Ishikawa (cell line): ENCODE measurements around the gene EFEMP1.

ENCODE experiments used
- CEBPB ChIP-seq: IDR thresholded peaks from 2 replicates; pipeline ENCODE4 v1.6.1; 2012
- CREB1 ChIP-seq: IDR thresholded peaks from 2 replicates; pipeline ENCODE4 v1.6.1; 2012; ENCODE audit warnings: low read depth
- EGR1 ChIP-seq: IDR thresholded peaks from 2 replicates; pipeline ENCODE4 v1.6.1; 2012
- EP300 ChIP-seq: IDR thresholded peaks from 2 replicates; pipeline ENCODE4 v1.6.1; 2012; ENCODE audit warnings: borderline replicate concordance
- FOXM1 ChIP-seq: IDR thresholded peaks from 2 replicates; pipeline ENCODE4 v1.6.1; 2012; ENCODE audit warnings: low read depth, borderline replicate concordance
- NFIC ChIP-seq: IDR thresholded peaks from 2 replicates; pipeline ENCODE4 v1.6.1; 2012
- RAD21 ChIP-seq: IDR thresholded peaks from 2 replicates; pipeline ENCODE4 v1.6.1; 2012; ENCODE audit warnings: low read depth
- TAF1 ChIP-seq: IDR thresholded peaks from 2 replicates; pipeline ENCODE4 v1.6.1; 2012; ENCODE audit warnings: low read depth, mild to moderate bottlenecking
- TCF12 ChIP-seq: IDR thresholded peaks from 2 replicates; pipeline ENCODE4 v1.6.1; 2012; ENCODE audit warnings: low read depth
- TEAD4 ChIP-seq: IDR thresholded peaks from 2 replicates; pipeline ENCODE4 v1.6.1; 2012
- YY1 ChIP-seq: IDR thresholded peaks from 2 replicates; pipeline ENCODE4 v1.6.1; 2012; ENCODE audit warnings: low read depth
- ZBTB7A ChIP-seq: IDR thresholded peaks from 2 replicates; pipeline ENCODE4 v1.6.1; 2012; ENCODE audit warnings: low read depth
- TF ChIP-seq, protein P1 (sequence below): IDR thresholded peaks from 2 replicates; pipeline ENCODE4 v1.6.1; 2012
- TF ChIP-seq, protein P2 (sequence below): IDR thresholded peaks from 2 replicates; pipeline ENCODE4 v1.6.1; 2012; ENCODE audit warnings: low read depth, mild to moderate bottlenecking
- TF ChIP-seq, protein P3 (sequence below): IDR thresholded peaks from 2 replicates; pipeline ENCODE4 v1.6.1; 2012

EFEMP1 gene

DNA sequence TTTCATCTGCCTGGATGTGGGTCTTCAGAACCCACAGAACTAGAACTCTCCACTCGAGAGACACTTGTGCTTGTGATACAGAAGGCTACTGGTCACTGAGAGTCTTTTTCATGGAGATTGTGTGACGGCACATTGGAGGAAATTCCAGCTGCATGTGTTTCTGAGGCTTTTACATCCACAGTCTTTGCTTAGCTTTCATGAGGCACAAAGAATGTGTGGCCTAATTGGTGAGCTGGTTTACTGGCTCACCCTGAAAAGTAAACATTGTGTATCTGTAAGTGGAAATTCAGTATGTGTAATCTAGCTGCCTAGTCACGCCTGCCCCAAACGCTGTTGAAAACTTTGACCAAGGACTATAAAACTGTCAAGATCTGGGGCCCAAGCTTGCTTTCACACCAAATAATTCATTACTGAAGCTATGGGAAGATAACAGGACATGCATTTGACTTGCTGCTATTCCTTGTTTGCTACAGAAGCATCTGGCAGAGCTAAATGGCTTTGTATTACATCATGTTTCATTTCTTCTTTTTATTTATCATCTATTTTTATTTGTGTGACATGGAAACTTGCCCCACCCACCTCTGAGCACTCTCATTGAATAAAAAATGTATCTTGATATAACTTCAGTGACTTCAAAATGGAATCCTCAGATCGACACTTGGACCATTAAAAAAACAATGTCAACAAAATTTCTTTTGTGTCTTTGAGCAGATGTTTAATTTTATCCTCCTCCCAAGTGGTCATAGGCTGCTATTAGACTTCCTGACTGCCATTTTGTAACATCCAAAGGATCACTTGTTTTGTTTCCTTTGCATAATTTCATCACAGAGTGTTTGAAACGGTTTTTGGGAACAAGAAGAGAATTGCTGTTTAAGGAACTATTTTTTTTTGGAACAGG lies 80.2 kb downstream of the EFEMP1 start:
- TF ChIP-seq, protein P1, sequence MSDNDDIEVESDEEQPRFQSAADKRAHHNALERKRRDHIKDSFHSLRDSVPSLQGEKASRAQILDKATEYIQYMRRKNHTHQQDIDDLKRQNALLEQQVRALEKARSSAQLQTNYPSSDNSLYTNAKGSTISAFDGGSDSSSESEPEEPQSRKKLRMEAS = no peak
- TF ChIP-seq, protein P2, sequence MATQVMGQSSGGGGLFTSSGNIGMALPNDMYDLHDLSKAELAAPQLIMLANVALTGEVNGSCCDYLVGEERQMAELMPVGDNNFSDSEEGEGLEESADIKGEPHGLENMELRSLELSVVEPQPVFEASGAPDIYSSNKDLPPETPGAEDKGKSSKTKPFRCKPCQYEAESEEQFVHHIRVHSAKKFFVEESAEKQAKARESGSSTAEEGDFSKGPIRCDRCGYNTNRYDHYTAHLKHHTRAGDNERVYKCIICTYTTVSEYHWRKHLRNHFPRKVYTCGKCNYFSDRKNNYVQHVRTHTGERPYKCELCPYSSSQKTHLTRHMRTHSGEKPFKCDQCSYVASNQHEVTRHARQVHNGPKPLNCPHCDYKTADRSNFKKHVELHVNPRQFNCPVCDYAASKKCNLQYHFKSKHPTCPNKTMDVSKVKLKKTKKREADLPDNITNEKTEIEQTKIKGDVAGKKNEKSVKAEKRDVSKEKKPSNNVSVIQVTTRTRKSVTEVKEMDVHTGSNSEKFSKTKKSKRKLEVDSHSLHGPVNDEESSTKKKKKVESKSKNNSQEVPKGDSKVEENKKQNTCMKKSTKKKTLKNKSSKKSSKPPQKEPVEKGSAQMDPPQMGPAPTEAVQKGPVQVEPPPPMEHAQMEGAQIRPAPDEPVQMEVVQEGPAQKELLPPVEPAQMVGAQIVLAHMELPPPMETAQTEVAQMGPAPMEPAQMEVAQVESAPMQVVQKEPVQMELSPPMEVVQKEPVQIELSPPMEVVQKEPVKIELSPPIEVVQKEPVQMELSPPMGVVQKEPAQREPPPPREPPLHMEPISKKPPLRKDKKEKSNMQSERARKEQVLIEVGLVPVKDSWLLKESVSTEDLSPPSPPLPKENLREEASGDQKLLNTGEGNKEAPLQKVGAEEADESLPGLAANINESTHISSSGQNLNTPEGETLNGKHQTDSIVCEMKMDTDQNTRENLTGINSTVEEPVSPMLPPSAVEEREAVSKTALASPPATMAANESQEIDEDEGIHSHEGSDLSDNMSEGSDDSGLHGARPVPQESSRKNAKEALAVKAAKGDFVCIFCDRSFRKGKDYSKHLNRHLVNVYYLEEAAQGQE = no peak
- TF ChIP-seq TAF1 (no peak), EGR1 (no peak), TCF12 (no peak), NFIC (no peak)

DNA sequence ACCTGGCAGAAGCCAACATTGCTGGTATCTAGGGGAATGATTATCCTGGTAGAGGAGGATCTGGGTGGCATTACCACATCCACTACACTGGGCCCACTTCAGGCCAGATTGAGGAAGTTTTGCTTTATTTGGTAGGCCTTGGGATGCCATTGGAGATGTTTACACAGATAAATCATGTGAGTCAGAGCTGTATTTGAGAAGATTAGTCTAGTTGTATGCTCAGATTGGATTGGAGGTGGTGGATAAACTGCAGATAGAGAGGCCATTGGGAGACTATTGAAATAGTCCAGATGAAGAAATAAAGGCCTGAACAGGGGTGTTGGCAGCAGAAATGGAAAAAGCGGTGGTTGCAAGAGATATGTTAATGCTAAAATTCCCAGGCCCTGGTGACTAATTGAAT lies 81.5 kb downstream of the EFEMP1 start:
- TF ChIP-seq TCF12 (no peak), EP300 (no peak), YY1 (no peak), EGR1 (no peak), FOXM1 (no peak), NFIC (no peak), CREB1 (no peak), TAF1 (no peak), TEAD4 (no peak), RAD21 (no peak), ZBTB7A (no peak), CEBPB (no peak)
- TF ChIP-seq, protein P1 = no peak
- TF ChIP-seq, protein P3, sequence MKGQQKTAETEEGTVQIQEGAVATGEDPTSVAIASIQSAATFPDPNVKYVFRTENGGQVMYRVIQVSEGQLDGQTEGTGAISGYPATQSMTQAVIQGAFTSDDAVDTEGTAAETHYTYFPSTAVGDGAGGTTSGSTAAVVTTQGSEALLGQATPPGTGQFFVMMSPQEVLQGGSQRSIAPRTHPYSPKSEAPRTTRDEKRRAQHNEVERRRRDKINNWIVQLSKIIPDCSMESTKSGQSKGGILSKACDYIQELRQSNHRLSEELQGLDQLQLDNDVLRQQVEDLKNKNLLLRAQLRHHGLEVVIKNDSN = no peak
- TF ChIP-seq, protein P2 = no peak

DNA sequence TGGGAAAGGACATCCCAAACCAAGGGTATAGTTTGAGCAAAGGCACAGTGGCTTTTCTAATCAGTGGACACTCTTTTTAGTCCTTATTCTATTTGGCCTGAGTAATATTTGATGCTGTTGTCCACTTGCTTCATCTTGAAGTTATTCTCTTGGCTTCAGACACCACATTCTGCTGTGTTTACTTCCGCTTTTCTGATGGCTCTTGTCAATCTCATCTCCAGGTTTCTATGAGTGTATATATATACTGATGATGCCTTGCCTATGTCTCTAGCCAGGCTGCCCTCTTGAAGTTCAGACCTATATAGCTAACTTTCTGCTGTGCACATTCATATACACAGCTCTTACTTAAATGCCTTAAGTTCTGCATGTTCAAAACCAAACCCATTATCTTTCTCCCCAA lies 83.1 kb downstream of the EFEMP1 start:
- TF ChIP-seq, protein P1 = no peak
- no peak for TF ChIP-seq EGR1
- TF ChIP-seq, protein P3 = no peak
- TF ChIP-seq EP300 = no peak
- TF ChIP-seq TEAD4 = no peak
- no peak for TF ChIP-seq TAF1
- TF ChIP-seq TCF12 = no peak

DNA sequence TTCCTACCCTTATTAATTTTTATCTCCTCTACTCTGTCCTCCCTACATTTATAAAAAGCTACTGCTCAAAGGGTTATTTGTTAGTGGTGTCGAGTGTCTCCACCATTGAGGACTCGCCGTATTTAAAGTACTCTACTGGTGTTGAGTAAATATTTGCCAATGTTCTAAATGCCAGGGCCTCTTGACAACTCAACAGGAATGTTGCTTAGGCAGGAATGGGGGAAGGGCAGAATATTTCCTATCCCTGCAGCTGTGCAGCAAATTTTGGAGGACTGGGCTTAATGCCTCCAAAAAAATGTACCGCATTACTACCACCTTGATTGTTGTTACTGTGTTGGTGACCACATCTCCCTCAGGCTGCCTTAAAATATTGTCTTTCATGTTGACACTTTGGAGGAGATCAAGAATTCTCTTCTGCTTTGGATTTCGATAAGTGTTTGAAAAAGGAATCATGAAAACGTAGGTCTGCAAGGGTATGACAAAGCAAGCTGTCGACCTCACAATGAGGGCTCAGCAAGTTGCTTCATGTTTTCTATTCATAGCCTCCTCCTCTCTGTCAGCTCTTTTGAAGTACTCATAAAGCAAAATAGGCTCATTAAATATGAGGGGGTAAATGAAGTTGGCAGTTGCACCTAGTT lies 84.3 kb downstream of the EFEMP1 start:
- TF ChIP-seq, protein P3 = no peak
- TF ChIP-seq NFIC = no peak
- TF ChIP-seq TAF1 = no peak
- TF ChIP-seq TCF12 = no peak
- TF ChIP-seq CREB1 = no peak
- no peak for TF ChIP-seq YY1
- TF ChIP-seq EP300 = no peak
- TF ChIP-seq ZBTB7A = no peak
- TF ChIP-seq, protein P1 = no peak

DNA sequence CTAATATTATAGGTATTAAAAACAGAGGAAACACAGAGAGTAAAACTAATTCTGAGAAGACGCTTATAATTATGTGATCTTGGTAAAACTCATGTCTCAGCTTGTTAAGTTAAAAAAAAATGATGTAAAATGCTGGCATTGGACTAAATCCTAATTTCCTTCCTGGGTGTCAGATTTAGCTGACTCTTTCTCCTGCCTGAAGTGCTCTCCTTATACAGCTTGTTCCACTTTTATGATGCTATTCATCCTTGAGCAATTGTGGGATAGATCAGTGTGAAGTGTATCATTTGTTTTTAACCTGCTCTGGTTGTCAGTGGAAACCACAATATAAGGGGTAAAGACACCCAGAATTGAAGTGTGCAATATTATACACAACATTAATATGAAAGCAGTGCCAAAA lies 84.9 kb downstream of the EFEMP1 start:
- TF ChIP-seq, protein P3 = no peak
- TF ChIP-seq RAD21 (no peak), TCF12 (no peak), TEAD4 (no peak), TAF1 (no peak), FOXM1 (no peak), EP300 (no peak), CEBPB (no peak), YY1 (no peak), EGR1 (no peak), NFIC (no peak), CREB1 (no peak), ZBTB7A (no peak)
- TF ChIP-seq, protein P1 = no peak
- TF ChIP-seq, protein P2 = no peak
